ENCODE measurements around the gene PDE4C.

DNA sequence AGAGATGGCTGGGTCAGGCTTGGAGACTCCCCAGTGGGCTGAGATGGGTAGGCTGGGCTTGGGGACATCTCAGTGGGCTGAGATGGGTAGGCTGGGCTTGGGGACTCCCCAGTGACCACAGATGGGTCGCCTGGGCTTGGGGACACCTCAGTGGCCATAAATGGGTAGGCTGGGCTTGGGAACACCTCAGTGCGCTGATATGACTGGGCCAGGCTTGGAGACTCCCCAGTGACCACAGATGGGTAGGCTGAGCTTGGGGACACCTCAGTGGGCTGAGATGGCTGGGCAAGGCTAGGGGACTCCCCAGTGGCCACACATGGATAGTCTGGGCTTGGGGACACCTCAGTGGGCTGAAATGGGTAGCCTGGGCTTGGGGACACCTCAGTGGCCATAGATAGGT, 35.2 kb upstream of the PDE4C start:
- TF ChIP-seq CTCF (IDR thresholded peaks at IDR 0.05): no peak
- TF ChIP-seq POLR2A (IDR thresholded peaks at IDR 0.05): no peak

Data from body of pancreas (tissue), 4 donors.